HG03571 (cell line): Measurements from ENCODE around the gene SUMO2.
A peak's percentile ranks its signal among the peaks of the same experiment; 100 is the strongest.
"Not testable (repeated sequence)": the region's sequence is repeated elsewhere in the genome, so short reads cannot be mapped to it uniquely, and the experiment has no call there.

Source experiments
- ATAC-seq: cut with Tn5 transposase; IDR thresholded peaks from one replicate; pipeline ENCODE4 v1.9.1; 2021; ENCODE audit not compliant: unreplicated experiment

Gene SUMO2

DNA sequence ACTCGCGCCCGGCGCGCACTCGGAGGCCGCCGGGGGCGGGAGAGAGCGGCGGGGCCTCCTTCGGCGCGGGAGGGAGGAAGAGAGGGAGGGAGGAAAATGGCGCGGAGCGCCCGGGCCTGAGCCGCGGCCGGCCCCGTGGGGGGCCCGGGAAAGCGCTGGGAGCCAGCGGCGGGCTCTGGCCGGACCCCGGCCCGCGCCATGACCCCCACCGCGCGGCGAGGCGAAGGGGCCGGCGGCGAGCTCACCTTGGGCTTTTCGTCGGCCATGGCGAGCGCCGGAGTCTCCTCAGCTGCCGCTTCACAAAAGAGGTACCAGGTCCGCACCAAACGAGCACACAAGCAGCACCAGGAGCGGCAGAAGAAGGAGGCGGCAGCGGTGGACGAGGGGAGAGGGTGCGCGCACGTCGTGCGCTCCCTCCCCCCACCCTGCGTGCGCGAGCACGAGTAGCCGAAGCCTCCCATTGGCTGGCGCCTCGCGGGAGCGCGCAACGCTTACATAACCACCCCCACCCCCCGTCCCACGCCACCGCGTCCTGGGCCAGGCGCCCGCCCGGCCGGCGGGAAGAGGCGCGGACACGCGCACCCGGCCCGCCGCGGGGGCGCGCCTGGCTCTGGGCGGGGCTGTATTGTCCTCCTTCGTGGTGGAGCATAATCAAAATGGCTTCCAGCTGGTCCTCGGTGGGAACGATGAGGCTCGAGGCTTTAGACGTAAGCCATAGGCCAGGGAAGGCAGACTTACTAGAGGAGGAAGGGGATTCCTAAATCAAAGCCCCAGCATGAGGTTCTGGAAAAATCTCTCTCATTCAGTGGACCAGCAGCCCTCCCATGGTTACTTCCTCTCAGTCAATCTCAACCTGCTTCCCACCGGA, at the start of gene SUMO2:
SUMO2 (minus strand) TSS at position 391 of the 868 bp plus-strand sequence; CDS start at position 266, 125 bp downstream.
- ATAC-seq: peak; percentile 69

GRCh38 chr17:75231741-75232464, 49.1 kb upstream of the SUMO2 start:
- ATAC-seq: no peak

GRCh38 chr17:75231071-75231470, 48.3 kb upstream of the SUMO2 start:
- no peak for ATAC-seq

- no peak for ATAC-seq
These were observed 46.1 kb upstream of the SUMO2 start for GRCh38 chr17:75228847-75229246.

DNA sequence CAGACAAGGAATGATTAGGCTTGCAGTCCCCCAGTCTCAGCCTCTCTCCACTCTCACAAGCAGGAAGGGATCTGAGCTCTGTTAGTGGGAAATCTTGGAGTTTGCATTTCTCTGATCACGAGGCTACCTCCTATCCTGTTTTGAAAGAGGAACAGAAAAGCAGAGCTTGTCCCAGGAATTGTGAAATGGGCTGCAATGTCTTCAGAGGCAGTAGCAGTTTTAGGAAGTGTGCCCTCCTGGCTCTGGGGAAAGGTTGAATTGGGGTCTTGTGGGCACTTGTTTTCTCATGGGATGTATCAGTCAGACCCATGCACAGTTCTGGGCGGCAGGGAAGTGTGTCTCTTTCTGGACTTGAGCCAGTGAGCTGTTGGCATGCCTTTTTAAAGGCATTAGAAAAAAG, 45.5 kb upstream of the SUMO2 start:
- no peak for ATAC-seq

DNA sequence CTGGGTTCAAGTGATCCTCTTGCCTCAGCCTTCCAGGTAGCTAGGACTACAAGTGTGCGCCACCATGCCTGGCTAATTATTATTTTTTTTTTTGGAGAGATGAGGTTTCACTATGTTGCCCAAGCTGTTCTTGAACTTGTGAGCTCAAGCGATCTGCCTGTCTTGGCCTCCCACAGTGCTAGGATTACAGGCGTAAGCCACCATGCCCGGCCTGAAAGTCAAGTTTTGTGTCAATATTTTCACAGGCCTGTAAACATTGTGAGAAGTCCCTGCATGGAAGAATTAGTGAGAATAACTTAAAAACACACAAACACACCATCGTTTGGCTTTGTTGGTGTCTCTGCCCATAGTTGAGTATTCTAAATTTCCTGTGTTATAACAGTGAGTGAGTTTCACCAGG, 45.0 kb upstream of the SUMO2 start:
- ATAC-seq: no peak

DNA sequence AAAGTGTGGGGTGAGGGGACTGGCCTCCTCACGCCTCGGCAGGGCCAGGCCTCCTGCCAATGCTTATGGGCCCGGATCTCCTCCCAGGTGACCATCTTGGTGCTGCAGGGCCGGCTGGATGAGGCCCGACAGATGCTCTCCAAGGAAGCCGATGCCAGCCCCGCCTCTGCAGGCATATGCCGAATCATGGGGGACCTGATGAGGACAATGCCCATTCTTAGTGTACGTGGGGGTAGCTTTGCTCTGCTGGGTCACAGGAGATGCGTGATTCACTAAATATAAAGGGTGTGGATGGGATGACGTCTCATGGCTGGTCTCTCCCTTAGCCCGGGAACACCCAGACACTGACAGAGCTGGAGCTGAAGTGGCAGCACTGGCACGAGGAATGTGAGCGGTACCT, 42.3 kb upstream of the SUMO2 start:
- no peak for ATAC-seq

DNA sequence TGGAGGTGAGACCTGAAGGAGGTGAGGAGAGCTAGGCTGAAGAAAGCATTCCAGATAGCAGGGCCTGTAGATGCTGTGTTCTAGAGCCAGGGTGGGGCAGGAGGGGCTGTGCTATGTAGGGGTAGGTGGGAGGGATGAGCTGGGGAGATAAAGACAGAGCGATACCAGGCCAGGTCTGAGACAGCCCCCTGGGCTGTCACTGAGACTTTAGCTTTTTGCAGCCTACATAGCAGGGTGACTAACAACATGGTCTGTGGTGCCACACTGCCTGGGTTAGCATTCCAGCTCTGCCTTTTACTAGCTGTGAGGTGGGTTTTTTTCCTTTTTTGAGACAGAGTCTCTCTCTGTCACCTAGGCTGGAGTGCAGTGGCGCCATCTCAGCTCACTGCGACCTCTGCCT, 37.1 kb upstream of the SUMO2 start:
- ATAC-seq: no peak

GRCh38 chr17:75218131-75218530, 35.4 kb upstream of the SUMO2 start:
- no peak for ATAC-seq

DNA sequence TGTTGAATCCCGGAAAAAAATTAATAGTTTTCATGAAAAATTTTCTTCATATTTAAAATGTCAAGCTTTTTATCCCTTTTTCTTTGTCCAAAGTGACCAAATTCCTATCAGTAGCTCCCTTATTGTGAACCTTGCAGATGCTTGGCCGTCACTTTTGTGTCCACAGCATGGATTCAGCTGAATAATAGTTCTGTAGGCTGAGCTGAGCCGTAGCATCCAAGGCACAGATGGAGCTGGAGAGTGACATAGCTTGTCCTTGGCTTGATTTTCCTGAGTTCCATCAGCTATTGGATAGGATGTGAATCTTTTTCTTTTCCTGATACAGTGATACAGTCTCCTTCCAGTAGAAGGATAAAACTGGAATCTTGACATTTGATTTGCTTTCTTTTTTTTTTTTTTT, 26.3 kb upstream of the SUMO2 start:
- no peak for ATAC-seq

DNA sequence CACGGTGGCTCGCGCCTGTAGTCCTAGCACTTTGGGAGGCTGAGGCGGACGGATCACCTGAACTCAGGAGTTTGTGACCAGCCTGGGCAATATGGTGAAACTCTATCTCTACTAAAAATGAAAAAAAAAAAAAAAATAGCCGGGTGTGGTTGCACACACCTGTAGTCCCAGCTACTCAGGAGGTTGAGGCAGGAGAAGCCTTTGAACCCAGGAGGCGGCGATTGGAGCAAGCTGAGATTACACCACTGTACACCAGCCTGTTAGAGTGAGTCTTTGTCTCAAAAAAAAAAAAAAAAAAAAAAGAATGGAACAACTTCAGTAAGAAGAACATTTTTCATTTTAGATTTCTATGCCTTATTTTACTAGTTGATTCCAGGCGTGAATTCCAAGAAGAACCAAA, 25.4 kb upstream of the SUMO2 start:
- ATAC-seq: no peak

GRCh38 chr17:75207760-75208159, 25.0 kb upstream of the SUMO2 start:
- ATAC-seq: no peak

DNA sequence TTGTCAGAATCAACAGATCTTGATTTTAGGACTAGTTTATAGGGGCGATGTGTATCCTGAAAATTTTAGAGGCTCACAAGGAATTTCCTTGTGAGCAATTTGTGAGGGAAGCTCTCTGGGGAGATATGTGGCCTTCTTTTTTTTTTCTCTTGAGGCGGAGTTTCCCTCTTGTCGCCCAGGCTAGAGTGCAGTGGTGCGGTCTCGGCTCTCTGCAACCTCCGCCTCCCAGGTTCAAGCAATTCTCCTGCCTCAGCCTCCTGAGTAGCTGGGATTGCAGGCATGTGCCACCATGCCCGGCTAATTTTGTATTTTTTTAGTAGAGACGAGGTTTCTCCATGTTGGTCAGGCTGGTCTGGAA, 24.3 kb upstream of the SUMO2 start:
- not testable (repeated sequence) for ATAC-seq

DNA sequence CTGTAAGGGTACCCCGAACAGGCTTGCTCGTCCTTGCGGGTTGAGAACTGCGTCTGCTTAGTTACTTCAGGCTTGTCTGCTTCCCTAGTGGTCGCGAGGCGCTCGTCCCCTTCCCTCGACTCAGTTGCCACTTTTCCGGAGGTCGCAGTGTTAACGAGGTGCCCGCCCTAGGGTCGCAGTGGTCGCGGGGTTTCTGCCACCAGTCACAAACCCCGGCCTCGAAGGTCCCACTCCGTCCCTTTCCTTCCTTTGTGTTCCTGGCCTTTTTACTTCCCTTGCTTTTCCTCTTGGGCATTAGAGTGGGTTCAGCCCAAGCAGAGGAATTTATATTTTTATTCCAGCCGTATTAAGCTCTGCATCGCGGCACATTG, 23.0 kb upstream of the SUMO2 start:
- no peak for ATAC-seq

DNA sequence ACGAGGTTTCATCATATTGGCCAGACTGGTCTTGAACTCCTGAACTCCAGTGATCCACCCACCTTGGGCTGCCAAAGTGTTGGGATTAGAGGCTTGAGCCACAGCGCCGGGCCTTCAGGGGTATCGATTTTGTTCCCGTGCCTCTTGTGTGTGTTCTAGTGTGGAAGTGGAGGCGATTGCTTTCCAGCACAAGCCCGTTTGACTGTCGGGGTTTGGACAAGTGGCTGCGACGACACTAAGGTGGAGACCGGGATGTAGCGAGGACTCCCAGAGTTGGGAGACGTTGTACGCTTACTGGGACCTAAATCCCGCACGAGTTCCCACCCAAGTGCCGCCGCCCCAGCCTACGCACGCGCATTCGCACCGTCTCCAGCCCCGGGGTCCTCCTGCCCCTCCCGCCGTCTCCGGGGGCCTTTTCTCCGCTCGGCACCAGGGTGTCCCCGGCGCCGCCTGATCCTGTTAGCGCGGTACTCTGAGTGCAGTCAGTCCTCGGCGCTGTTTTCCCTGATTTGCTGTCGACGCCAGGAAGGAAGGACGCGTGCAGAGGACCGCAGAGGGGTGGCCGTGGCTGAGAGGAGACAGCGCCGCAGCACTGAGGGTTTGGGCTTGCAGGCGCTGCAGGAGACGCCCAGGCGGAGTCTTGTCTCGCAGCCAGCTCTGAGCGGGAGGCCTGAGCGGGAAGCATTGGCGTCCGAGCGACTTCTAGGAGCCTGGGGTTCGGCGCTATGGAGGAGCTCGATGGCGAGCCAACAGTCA, 22.5 kb upstream of the SUMO2 start, which contains the start of gene NUP85:
NUP85 (plus strand) TSS at position 643 of the 756 bp plus-strand sequence; CDS start at position 726, 83 bp downstream.
- ATAC-seq: peak; percentile 70

DNA sequence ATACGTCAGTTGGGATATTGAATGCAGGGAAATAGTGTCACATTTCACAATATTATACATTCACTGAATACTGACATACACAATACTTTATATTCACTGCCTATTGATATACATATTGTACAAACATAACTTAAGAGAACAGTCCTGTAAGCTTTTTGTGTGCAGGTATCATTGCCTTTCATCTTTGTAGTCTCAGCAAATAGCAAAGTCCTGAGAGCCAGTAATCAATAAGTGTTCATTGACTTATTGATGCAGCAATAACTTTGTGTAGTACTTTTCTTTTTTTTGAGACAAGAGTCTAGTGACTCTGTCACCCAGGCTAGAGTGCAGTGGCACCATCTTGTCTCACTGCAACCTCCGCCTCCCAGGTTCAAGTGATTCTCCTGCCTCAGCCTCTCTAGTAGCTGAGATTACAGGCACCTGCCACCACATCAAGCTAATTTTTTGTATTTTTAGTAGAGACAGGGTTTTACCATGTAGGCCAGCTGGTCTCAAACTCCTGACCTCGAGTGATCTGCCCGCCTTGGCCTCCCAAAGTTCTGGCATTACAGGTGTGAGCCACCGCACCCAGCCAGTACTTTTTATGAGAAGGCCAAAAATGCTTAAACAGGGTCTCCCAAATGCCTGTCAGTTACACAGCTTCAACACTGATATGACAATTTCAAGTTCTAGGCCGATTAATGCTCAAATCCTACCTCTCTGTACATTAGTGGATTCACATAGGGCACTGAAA, 17.3 kb upstream of the SUMO2 start:
- ATAC-seq: no peak

- no peak for ATAC-seq
These were observed 12.1 kb upstream of the SUMO2 start for GRCh38 chr17:75194879-75195278.

- ATAC-seq: no peak
These were observed 8.8 kb upstream of the SUMO2 start for GRCh38 chr17:75191584-75191983.

DNA sequence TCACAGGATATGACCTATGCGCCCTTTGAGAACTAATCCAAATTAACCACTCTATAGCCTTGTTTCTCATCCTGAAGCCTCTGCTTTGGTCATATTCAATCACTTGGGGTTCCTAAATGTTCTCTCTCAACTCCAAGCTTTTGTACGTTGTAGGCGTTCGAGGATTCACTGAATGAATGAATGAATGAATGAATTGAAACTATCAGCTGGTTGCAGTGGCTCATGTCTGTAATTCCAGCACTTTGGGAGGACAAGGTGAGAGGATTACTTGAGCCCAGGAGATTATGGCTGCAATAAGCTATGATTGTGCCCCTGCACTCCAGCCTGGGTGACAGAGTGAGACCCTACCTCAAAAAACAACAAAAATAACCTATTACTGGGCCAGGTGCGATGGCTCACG, 5.9 kb upstream of the SUMO2 start:
- no peak for ATAC-seq

- no peak for ATAC-seq
These were observed 1.5 kb upstream of the SUMO2 start for GRCh38 chr17:75183999-75184884.
